HepG2 (cell line): ENCODE results near the gene GPR162. TPM values are rescaled to one million over a fixed set of nuclear protein-coding genes. Genes with fewer than 3 reads are reported as not detected.

ENCODE experiments used
- ATAC-seq: fragments of 200-7000 bp; cut with Tn5 transposase; 3 replicates; pipeline ENCODE4 v1.9.1; 2020; ENCODE audit warnings: mild to moderate bottlenecking, moderate library complexity
- BruUV-seq: library from RNA; stranded (reverse); fragments of 400-500 nt; replicated peaks from 2 replicates; lab custom pipeline; 2021; lab: Mats Ljungman, UMichigan
- CTCF ChIA-PET: fragments of 300-600 bp; formaldehyde crosslinking; extraction: SDS; loops from one replicate; lab custom pipeline; 2021; ENCODE audit warnings: low total read pairs, inconsistent platforms, low intra/inter-chr PET ratio; lab: Yijun Ruan, JAX
- POLR2A ChIA-PET: fragments of 350-600 bp; sonication (Branson Sonifier 250); formaldehyde crosslinking; loops from one replicate; lab custom pipeline; 2020; ENCODE audit warnings: antibody characterized with exemption, inconsistent platforms; lab: Yijun Ruan, JAX
- DNase-seq: peaks from one replicate; pipeline ENCODE4 v3.0.0-alpha.2; 2015; ENCODE audit warnings: low spot score
- FAIRE-seq: peaks from 3 replicates; lab custom pipeline; 2011; peaks lifted over from hg19 to GRCh38; lab: Jason Lieb, UNC
- H2AFZ ChIP-seq: one replicate; pipeline ENCODE4 v1.6.1; 2011; ENCODE audit warnings: low read length, inconsistent platforms
- H3K27ac ChIP-seq: fragments of 300-600 bp; 3 replicates; pipeline ENCODE4 v1.8.0; 2011; ENCODE audit warnings: mixed run types, mild to moderate bottlenecking, mixed read lengths, low read length, inconsistent platforms; ENCODE audit not compliant: insufficient read depth; ENCODE audit errors: extremely low read length
- H3K27me3 ChIP-seq, 2 experiments: fragments of 200-600 bp in 1 of 2; 2 replicates in 1 of 2; 3 replicates in 1 of 2; pipeline versions ENCODE4 v1.6.0 to v1.8.0; 2011; ENCODE audit warnings: low read length in 2 of 2, mild to moderate bottlenecking in 2 of 2, moderate library complexity in 2 of 2, inconsistent platforms in 1 of 2; ENCODE audit not compliant: insufficient read depth in 2 of 2, control insufficient read depth in 1 of 2
- H3K36me3 ChIP-seq, 2 experiments: fragments of 200-600 bp in 1 of 2; replicated peaks in 1 of 2; 2 replicates in 1 of 2; 3 replicates in 1 of 2; pipeline versions ENCODE4 v1.5.1 to v1.8.0; 2011; ENCODE audit warnings: low read length in 2 of 2, inconsistent platforms in 1 of 2; ENCODE audit not compliant: insufficient read depth in 2 of 2, control insufficient read depth in 1 of 2
- H3K4me1 ChIP-seq: 2 replicates; pipeline ENCODE4 v1.5.1; 2012; ENCODE audit warnings: low read length, inconsistent platforms; ENCODE audit not compliant: insufficient read depth
- H3K4me2 ChIP-seq: 2 replicates; pipeline ENCODE4 v1.6.0; 2011; ENCODE audit warnings: low read depth, low read length, inconsistent platforms
- H3K4me3 ChIP-seq, 3 experiments: fragments of 200-600 bp in 1 of 3; sonication (generic), shearing (Covaris generic) in 1 of 3; replicated peaks in 1 of 3; 2 replicates each; pipeline ENCODE4 v1.5.1; 2011 to 2016; ENCODE audit warnings: low read length in 3 of 3, inconsistent platforms in 2 of 3, low read depth in 2 of 3, mild to moderate bottlenecking in 2 of 3, control low read depth in 1 of 3, mixed read lengths in 1 of 3; ENCODE audit not compliant: insufficient read depth in 1 of 3
- H3K79me2 ChIP-seq: one replicate; pipeline ENCODE4 v1.6.1; 2011; ENCODE audit warnings: low read length, inconsistent platforms; ENCODE audit not compliant: insufficient read depth
- H3K9ac ChIP-seq: 2 replicates; pipeline ENCODE4 v1.6.0; 2011; ENCODE audit warnings: mild to moderate bottlenecking, low read depth, low read length, inconsistent platforms; ENCODE audit not compliant: insufficient read depth
- H3K9me3 ChIP-seq: 2 replicates; pipeline ENCODE4 v1.5.1; 2012; ENCODE audit warnings: mild to moderate bottlenecking, low read length
- H4K20me1 ChIP-seq: 2 replicates; pipeline ENCODE4 v1.6.0; 2011; ENCODE audit warnings: inconsistent platforms, mild to moderate bottlenecking, low read length, moderate library complexity; ENCODE audit not compliant: insufficient read depth
- AGO2 ChIP-seq: fragments of 200-400 bp; formaldehyde crosslinking; optimal IDR thresholded peaks from 2 replicates; pipeline ENCODE3; 2017; ENCODE audit warnings: mild to moderate bottlenecking, low read depth, low read length, moderate library complexity
- MTF2 ChIP-seq: sonication (generic); formaldehyde crosslinking; IDR thresholded peaks from 2 replicates; pipeline ENCODE4 v1.5.0; 2020; ENCODE audit warnings: missing genetic modification reagents, borderline replicate concordance
- RBFOX2 ChIP-seq: fragments of 200-400 bp; formaldehyde crosslinking; IDR thresholded peaks from 2 replicates; pipeline ENCODE4 v1.6.1; 2017; ENCODE audit warnings: low read depth, mild to moderate bottlenecking, low read length
- TARDBP ChIP-seq: sonication (generic); formaldehyde crosslinking; IDR thresholded peaks from 2 replicates; pipeline ENCODE4 v1.8.0; 2022; ENCODE audit warnings: mild to moderate bottlenecking, missing genetic modification reagents
- ZSCAN9 ChIP-seq: IDR thresholded peaks from 2 replicates; pipeline ENCODE4 v1.6.1; 2016; ENCODE audit warnings: borderline replicate concordance
- WGBS: methylation state at CpG from one replicate; pipeline ENCODE4 v1.1.6; 2017; ENCODE audit warnings: low lambda C conversion rate; 5-methylcytosine and 5-hydroxymethylcytosine counted together
- in situ Hi-C: cut with HindIII; loops from 2 replicates; pipeline ENCODE4 v1.10.0; 2017; ENCODE audit warnings: low pct_unique_long_range_greater_than_20kb; ENCODE audit not compliant: extremely low pct_ligation_motif_present
- intact Hi-C: fragments of 100-400 bp; cut with micrococcal nuclease; formaldehyde crosslinking; loops from one replicate; pipeline ENCODE4 v1.10.0; 2022; ENCODE audit not compliant: unreplicated experiment
- polyA plus RNA-seq, 8 experiments: library from polyadenylated mRNA; depleted of rRNA in 3 of 8; stranded (reverse) in 7 of 8; unstranded in 1 of 8; fragments of >200 nt; fragmentation: Illumina TruSeq in 4 of 8; extraction: Trizol in 4 of 8; gene quantifications; 2 replicates each; pipeline versions ENCODE4 v1.2.1 to v1.2.3, GENCODE V29; 2011 to 2016; ENCODE audit warnings: low read depth in 4 of 8, missing spikeins in 1 of 8, mixed read lengths in 1 of 8; ENCODE audit not compliant: insufficient read depth in 1 of 8
- total RNA-seq, 5 experiments: library from RNA; depleted of rRNA; stranded (reverse); fragments of >200 nt; fragmentation: Illumina TruSeq; extraction: Trizol; gene quantifications; 2 replicates each; pipeline ENCODE4 v1.2.3, GENCODE V29; 2016; ENCODE audit warnings: low read depth in 1 of 5
- TF ChIP-seq, protein P1 (sequence below): sonication (generic); formaldehyde crosslinking; IDR thresholded peaks from 2 replicates; pipeline ENCODE4 v1.4.0; 2020; ENCODE audit warnings: missing genetic modification reagents, borderline replicate concordance

GPR162 gene
- total and polyA plus RNA-seq, 2 of the 13 experiments (the other 11 are each of a cell fraction or from before 2014, with no cell fraction given): 0.08 TPM; not detected in 1

DNA sequence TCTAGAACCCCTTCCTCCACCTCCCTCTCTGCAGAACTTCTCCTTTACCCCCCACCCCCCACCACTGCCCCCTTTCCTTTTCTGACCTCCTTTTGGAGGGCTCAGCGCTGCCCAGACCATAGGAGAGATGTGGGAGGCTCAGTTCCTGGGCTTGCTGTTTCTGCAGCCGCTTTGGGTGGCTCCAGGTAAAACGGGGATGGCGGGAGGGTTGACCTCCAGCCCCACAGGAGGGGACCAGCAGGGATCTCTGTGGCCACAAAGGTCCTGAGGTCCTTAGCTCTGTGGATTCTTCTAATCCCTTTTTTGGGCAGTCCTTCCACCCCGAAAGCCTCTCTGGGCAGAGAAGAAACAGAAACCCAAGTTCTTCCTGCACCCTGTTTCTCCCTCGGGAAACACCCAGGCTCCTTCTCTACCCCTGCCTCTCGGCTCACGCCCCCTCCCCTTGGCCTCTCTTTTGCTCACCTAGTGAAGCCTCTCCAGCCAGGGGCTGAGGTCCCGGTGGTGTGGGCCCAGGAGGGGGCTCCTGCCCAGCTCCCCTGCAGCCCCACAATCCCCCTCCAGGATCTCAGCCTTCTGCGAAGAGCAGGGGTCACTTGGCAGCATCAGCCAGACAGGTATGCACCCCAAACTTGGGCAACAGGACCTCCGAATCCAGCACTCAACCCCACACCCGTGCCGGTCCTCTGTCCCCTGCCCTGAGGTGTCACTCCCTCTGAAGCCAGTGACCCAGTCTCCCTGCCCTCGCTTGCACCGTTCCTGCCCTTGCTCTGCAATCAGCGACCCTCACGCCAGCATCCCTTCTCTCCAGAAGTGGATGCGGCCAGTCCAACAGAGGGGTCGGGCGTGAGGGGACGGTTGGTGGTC is 48.7 kb upstream of the GPR162 start:
- H3K27ac ChIP-seq: no peak overlapping the region
- no peak for FAIRE-seq
- DNase-seq: no peak
- no peak for ATAC-seq
- 84% methylated on average over 21 of the region's 21 CpGs for WGBS
- H4K20me1 ChIP-seq: 0 out of 2 replicates have a peak, but pooled peaks cover 4% of the 10 kb centered on the region
- H3K9me3 ChIP-seq: no peaks in the 10 kb centered on the region
- no TSS peak for BruUV-seq
- H3K9ac ChIP-seq: no peak overlapping the region
- ChIA-PET CTCF (no interaction called here), POLR2A (interaction anchor here (3.2 to 8.3 kb wide), 2 partner anchors 20 kb away, joined by 17 to 162 read pairs; partner anchors contain the start of gene MLF2)
- H3K4me3 ChIP-seq: no peak overlapping the region
- intact Hi-C loops: no loop called here
- H3K36me3 ChIP-seq: peaks cover 0 to 11% of the 10 kb centered on the region in 2 experiments; a peak in 1 of 5 replicates
- no peak overlapping the region for H3K4me2 ChIP-seq
- no peak overlapping the region for H2AFZ ChIP-seq
- peaks cover 10% of the 10 kb centered on the region for H3K79me2 ChIP-seq
- H3K4me1 ChIP-seq: peaks cover 85% of the 10 kb centered on the region
- H3K27me3 ChIP-seq: no peaks in the 10 kb centered on the region; a peak in 1 of 5 replicates
- TF ChIP-seq ZSCAN9 (CRISPR knock-in tag) (no peak), AGO2 (peak; percentile 49)
- in situ Hi-C loops: no loop called here

DNA sequence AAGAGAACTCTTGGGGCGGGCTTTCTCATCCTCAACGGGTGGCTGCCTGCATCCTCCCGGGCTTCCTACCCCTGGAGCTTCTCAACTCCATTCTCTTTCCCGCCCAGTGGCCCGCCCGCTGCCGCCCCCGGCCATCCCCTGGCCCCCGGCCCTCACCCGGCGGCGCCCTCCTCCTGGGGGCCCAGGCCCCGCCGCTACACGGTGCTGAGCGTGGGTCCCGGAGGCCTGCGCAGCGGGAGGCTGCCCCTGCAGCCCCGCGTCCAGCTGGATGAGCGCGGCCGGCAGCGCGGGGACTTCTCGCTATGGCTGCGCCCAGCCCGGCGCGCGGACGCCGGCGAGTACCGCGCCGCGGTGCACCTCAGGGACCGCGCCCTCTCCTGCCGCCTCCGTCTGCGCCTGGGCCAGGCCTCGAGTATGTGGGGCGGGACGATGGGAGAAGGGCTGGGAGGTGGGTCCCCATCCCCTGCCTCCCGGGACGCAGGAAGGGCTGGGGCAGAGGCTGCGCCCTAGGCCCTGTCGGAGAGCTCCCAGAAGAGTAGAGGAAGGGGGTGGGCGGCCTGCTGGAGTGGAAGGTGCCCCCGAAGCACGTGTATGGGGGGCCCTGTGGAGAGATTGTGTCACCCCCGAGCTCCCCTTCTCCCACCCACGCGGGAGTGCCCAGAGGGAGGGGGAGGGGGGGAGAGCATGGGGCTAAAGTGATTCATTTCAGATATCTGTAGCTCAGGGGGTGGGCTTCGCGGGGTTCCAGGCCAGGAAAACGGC is 47.9 kb upstream of the GPR162 start:
- Histone ChIP-seq H3K4me1 (peaks cover 85% of the 10 kb centered on the region), H2AFZ (no peak overlapping the region), H3K9me3 (no peaks in the 10 kb centered on the region), H3K4me3 (no peak overlapping the region), H3K27ac (no peak overlapping the region), H3K79me2 (peaks cover 2% of the 10 kb centered on the region), H3K36me3 (peaks cover 0 to 11% of the 10 kb centered on the region in 2 experiments; a peak in 1 of 5 replicates), H3K9ac (no peak overlapping the region), H3K27me3 (no peaks in the 10 kb centered on the region; a peak in 1 of 5 replicates), H4K20me1 (no peaks in the 10 kb centered on the region), H3K4me2 (no peak overlapping the region)
- intact Hi-C loops (no loop called here), in situ Hi-C loops (no loop called here)
- FAIRE-seq: no peak
- no peak for ATAC-seq
- ChIA-PET POLR2A (interaction anchor here (3.2 to 5.5 kb wide), 2 partner anchors 7 to 21 kb away, joined by 17 to 59 read pairs; partner anchors contain the start of genes MLF2 and PTMS), CTCF (no interaction called here)
- DNase-seq: no peak
- TF ChIP-seq, protein P1, sequence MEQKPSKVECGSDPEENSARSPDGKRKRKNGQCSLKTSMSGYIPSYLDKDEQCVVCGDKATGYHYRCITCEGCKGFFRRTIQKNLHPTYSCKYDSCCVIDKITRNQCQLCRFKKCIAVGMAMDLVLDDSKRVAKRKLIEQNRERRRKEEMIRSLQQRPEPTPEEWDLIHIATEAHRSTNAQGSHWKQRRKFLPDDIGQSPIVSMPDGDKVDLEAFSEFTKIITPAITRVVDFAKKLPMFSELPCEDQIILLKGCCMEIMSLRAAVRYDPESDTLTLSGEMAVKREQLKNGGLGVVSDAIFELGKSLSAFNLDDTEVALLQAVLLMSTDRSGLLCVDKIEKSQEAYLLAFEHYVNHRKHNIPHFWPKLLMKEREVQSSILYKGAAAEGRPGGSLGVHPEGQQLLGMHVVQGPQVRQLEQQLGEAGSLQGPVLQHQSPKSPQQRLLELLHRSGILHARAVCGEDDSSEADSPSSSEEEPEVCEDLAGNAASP (CRISPR knock-in tag): no peak
- TF ChIP-seq TARDBP (CRISPR knock-in tag): no peak
- TF ChIP-seq MTF2: no peak
- TF ChIP-seq RBFOX2: peak; percentile 31; the same call in 1 of the 2 replicates
- no TSS peak for BruUV-seq
- 93% methylated on average over 49 of the region's 60 CpGs for WGBS
